ENCODE results near the gene WFIKKN2.

- TF ChIP-seq ZNF337 (CRISPR knock-in tag; IDR thresholded peaks at IDR 0.05; ENCODE audit: borderline replicate concordance, low read depth) (no peak), ZNF30 (CRISPR knock-in tag; IDR thresholded peaks at IDR 0.05) (no peak), JUNB (CRISPR knock-in tag; IDR thresholded peaks at IDR 0.05; ENCODE audit: borderline replicate concordance) (no peak)
These were observed 49.3 kb upstream of the WFIKKN2 start for GRCh38 chr17:50785946-50786570.
